HG02943 (cell line): ENCODE measurements around the gene UBA7.
"Not testable (repeated sequence)": the region's sequence is repeated elsewhere in the genome, so short reads cannot be mapped to it uniquely, and the experiment has no call there.

Experiments used
- ATAC-seq: cut with Tn5 transposase; IDR thresholded peaks from one replicate; pipeline ENCODE4 v1.9.1; 2021; ENCODE audit warnings: mild to moderate bottlenecking, low read depth, moderate library complexity; ENCODE audit not compliant: unreplicated experiment

The UBA7 gene

GRCh38 chr3:49813497-49814174 is at the start of gene UBA7:
TSS of gene UBA7 (minus strand) at chr3:49813953. CDS start at chr3:49813787, 166 bp downstream.
- peak; percentile 51 for ATAC-seq

GRCh38 chr3:49859576-49860305 is 46.0 kb upstream of the UBA7 start:
- ATAC-seq: no peak

GRCh38 chr3:49856181-49857005 is 42.6 kb upstream of the UBA7 start, which contains the start of gene TRAIP:
TSS of gene TRAIP (minus strand) at chr3:49856564. CDS start at chr3:49856453, 111 bp downstream.
- ATAC-seq: peak; percentile 77

- ATAC-seq: no peak
Observed at GRCh38 chr3:49855662-49856061, 41.9 kb upstream of the UBA7 start.

- no peak for ATAC-seq
Observed at GRCh38 chr3:49845694-49846093, 31.9 kb upstream of the UBA7 start.

GRCh38 chr3:49844464-49845183 is 30.9 kb upstream of the UBA7 start:
- ATAC-seq: no peak

- no peak for ATAC-seq
Observed at GRCh38 chr3:49842843-49843517, 29.2 kb upstream of the UBA7 start.

- no peak for ATAC-seq
Observed at GRCh38 chr3:49841806-49842205, 28.1 kb upstream of the UBA7 start.

- no peak for ATAC-seq
Observed at GRCh38 chr3:49841126-49841696, 27.5 kb upstream of the UBA7 start.

GRCh38 chr3:49840388-49840787 is 26.6 kb upstream of the UBA7 start:
- ATAC-seq: no peak

GRCh38 chr3:49839193-49839809 is 25.5 kb upstream of the UBA7 start:
- ATAC-seq: no peak

GRCh38 chr3:49831341-49831740 is 17.6 kb upstream of the UBA7 start:
- no peak for ATAC-seq

- ATAC-seq: no peak
Observed at GRCh38 chr3:49826016-49826415, 12.3 kb upstream of the UBA7 start.

- ATAC-seq: not testable (repeated sequence)
Observed at GRCh38 chr3:49823131-49823530, 9.4 kb upstream of the UBA7 start.

GRCh38 chr3:49812916-49813496 is 747 bp downstream of the UBA7 start:
- ATAC-seq: no peak

- no peak for ATAC-seq
Observed at GRCh38 chr3:49807431-49808114, 6.2 kb downstream of the UBA7 start.

- no peak for ATAC-seq
Observed at GRCh38 chr3:49806850-49807249, 6.9 kb downstream of the UBA7 start.
